ENCODE results near the gene SYT7.
"Not testable (repeated sequence)": the region's sequence is repeated elsewhere in the genome, so short reads cannot be mapped to it uniquely, and the experiment has no call there.

Gene SYT7

DNA sequence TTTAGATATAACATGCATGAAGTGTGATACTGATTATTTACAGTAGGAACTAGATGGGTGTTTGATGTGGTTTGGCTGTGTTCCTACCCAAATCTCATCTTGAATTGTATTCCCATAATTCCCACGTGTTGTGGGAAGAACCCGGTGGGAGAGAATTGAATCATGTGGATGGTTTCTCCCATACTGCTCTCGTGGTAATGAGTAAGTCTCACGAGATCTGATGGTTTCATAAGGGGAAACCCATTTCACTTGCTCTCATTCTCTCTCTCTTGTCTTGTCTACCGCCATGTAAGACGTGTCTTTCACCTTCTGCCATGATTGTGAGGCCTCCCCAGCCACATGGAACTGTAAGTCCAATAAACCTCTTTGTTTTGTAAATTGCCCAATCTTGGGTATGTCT is 33.9 kb upstream of the SYT7 start:
- not testable (repeated sequence) for H3K36me3 Mint-ChIP-seq; H3K4me3 Mint-ChIP-seq; H3K4me1 Mint-ChIP-seq (ENCODE audit: low read depth); H3K9me3 Mint-ChIP-seq (ENCODE audit: low read depth); H3K27ac Mint-ChIP-seq
- H3K27me3 Mint-ChIP-seq, result peaks cover 13% of the 10 kb centered on the region

DNA sequence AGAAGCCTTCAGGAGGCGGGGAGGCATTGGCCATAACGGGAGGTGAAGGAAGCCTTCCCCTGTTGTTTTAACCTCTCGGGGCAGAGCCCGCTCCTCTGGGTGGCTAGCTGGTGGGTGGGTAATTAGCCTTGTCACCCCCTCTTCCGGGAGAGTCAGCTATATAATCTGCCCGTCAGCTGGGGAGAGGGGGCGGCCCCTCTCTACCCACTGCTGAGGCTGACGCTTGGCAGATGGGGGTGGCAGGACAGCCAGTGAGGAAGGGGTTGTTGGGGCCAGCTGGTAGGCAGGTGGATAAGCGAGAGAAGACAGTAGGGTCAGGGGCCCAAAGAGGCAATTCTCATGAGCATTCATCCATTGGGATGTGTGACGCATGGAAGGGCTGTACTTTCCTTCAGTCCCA is 33.0 kb upstream of the SYT7 start:
- H3K9me3 Mint-ChIP-seq (ENCODE audit: low read depth), result no peaks in the 10 kb centered on the region
- no peaks in the 10 kb centered on the region for H3K4me1 Mint-ChIP-seq (ENCODE audit: low read depth)
- H3K27me3 Mint-ChIP-seq, result peaks cover 17% of the 10 kb centered on the region
- no peak overlapping the region for H3K4me3 Mint-ChIP-seq
- H3K36me3 Mint-ChIP-seq, result no peaks in the 10 kb centered on the region
- H3K27ac Mint-ChIP-seq, result no peak overlapping the region

DNA sequence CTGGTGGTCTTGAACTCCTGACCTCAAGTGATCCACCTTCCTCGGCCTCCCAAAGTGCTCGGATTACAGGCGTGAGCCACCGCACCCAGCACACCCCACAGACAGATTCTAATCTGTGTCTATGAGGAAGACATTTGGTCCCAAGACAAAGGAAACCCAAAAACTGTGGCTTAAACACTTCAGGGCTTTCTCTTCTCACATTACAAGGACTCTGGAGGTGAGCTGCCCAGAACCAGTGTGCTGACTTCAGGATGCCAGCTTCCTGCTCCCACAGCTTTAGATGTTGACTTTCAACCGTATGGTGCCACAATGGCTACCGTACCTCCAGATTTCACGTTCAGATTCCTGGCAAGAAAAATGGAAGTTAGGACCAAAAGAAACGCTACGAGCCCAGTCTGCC is 32.2 kb upstream of the SYT7 start:
- Mint-ChIP-seq H3K9me3 (ENCODE audit: low read depth) (no peaks in the 10 kb centered on the region), H3K4me1 (ENCODE audit: low read depth) (no peaks in the 10 kb centered on the region), H3K36me3 (no peaks in the 10 kb centered on the region), H3K27ac (no peak overlapping the region), H3K4me3 (no peak overlapping the region), H3K27me3 (peaks cover 14% of the 10 kb centered on the region)

DNA sequence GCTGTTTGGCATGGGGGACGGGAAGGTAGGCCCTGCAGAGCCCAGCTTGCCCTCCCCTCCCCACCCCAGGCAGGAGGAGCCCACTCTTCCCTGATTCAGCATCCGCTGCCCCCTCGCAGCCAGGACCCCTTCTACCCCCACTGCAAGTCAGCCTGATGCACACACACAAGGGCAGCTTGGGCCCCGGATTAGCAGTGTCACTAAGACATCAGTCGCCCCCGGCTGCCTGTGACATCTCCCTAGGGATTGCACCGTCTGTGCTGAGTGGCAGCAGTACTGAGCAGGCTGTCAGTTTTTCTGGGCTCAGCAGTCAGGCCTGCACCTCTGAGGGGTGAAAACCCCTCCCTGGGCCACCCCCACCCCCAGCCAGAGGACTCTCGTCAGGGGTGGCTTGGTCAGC is 30.4 kb upstream of the SYT7 start:
- peaks cover 16% of the 10 kb centered on the region for H3K27me3 Mint-ChIP-seq
- no peak overlapping the region for H3K27ac Mint-ChIP-seq
- no peaks in the 10 kb centered on the region for H3K36me3 Mint-ChIP-seq
- no peaks in the 10 kb centered on the region for H3K9me3 Mint-ChIP-seq (ENCODE audit: low read depth)
- no peaks in the 10 kb centered on the region for H3K4me1 Mint-ChIP-seq (ENCODE audit: low read depth)
- H3K4me3 Mint-ChIP-seq, result no peak overlapping the region

DNA sequence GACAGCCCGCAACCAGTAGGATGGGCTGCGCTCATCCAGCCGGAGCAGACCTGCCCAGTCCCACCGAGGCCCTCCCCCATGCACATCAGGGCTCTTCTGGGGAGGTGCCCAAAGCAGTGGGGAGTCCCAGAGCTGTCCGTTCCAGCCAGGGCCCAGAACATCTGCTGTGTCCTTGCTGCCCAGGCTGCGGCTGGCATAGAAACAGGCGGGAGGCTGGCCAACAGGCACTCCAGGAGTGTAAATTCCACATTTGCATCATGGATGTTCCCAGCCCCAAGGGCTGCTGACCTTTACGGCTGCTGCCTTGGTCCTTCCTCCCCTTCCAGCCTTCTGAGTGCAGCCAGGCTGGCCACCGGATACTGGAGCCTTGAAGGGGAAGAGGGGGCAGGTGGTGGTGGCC is 30.0 kb upstream of the SYT7 start:
- Mint-ChIP-seq H3K36me3 (no peaks in the 10 kb centered on the region), H3K9me3 (ENCODE audit: low read depth) (no peaks in the 10 kb centered on the region), H3K4me1 (ENCODE audit: low read depth) (no peaks in the 10 kb centered on the region), H3K4me3 (no peak overlapping the region), H3K27me3 (peaks cover 16% of the 10 kb centered on the region), H3K27ac (no peak overlapping the region)

DNA sequence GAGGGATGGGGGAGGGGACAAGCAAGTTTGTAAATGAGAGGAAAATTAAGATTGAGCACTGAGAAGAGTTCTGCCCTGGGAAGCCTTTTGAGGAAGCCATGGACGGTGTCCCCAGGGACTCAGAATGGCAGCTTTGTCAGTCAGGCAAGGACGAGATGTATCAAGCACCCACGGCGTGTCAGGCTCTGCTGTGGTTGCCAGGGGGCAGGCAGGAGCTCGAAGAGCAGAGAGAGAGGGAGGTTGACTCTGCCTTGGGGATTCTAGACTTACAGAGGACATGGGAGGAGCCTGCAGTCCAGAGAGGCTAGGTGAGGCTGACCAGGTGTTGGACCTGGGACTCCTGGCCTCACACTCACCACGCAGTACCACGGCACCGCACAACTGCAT is 29.1 kb upstream of the SYT7 start:
- Mint-ChIP-seq H3K4me3 (no peak overlapping the region), H3K27me3 (peaks cover 16% of the 10 kb centered on the region), H3K9me3 (ENCODE audit: low read depth) (no peaks in the 10 kb centered on the region), H3K27ac (no peak overlapping the region), H3K4me1 (ENCODE audit: low read depth) (no peaks in the 10 kb centered on the region), H3K36me3 (no peaks in the 10 kb centered on the region)

DNA sequence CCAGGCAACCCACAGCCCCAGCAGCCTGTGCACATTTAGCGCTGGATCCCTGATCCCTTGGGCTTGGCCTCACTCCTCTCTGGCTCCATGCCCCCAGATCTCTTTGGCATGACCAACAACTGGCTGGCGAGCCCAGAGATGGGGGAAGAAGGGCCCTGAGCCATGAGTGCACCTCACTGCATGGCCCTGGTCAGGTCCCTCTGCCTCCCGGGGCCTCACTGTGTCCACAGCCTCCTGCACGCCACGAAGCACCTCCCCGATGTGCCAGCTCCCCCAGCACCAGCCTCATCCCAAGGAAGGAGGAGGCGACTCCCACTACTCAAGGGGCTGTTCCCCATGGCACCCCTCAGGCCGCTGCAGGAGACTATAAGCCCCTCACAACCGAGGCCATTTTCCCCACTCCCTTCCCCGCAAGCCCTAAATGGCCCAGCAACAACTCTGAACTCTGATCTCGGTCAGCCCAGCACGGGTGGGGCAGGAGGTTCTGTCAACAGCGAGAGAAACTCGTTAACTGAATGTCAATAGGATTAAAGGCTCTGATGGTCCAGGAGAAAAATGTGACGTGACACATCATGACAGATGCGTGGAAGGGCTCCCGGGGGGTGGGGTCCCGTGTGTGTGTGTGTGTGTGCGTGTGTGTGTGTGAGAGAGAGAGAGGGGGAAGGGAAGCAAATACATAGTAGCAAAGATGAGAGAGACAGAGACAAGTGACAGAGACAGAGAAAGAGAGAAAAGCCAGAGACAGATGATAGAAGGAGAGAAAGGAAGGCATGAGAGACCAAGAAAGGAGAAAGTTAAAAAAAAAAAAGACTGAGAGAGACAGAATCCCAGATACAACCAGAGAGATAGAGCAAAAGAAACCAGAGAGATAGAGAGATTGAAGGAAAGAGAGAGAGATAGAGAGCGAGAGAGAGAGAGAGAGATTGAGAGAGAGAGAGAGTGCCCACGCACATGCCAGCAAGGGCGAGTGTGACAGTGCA is 28.4 kb upstream of the SYT7 start:
- no peaks in the 10 kb centered on the region for H3K9me3 Mint-ChIP-seq (ENCODE audit: low read depth)
- H3K4me1 Mint-ChIP-seq (ENCODE audit: low read depth), result no peaks in the 10 kb centered on the region
- no peaks in the 10 kb centered on the region for H3K36me3 Mint-ChIP-seq
- H3K27me3 Mint-ChIP-seq, result peaks cover 15% of the 10 kb centered on the region
- H3K27ac Mint-ChIP-seq, result no peak overlapping the region
- H3K4me3 Mint-ChIP-seq, result no peak overlapping the region

DNA sequence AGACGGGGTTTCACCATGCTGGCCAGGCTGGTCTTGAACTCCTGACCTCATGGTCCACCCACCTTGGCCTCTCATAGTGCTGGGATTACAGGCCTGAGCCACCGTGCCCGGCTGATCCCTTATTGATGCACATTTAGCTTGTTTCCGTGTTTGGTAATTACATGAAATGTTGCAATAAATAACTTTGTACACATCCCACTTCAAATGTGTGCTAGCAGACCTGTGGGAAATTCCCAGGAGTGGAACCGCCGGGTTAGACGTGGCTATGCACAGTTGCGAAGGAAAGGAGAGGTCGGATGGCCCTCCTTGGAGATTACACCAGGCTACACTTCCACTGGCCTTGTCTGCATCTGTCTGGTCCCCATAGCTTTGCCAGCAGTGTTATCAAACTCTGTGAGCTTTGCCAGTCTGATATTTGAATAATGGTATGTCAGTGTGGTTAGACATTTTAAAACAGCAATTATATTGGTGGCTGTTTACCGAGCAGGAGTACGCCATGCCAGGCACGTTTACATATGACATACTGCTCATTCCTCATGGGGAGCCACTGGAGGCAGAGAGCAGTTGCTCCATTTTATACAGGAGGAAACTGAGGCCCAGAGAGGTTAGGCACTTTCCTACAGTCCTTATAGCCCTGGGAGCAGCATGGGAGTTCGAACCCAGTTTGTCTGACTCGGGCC is 27.2 kb upstream of the SYT7 start:
- H3K4me3 Mint-ChIP-seq, result no peak overlapping the region
- no peaks in the 10 kb centered on the region for H3K36me3 Mint-ChIP-seq
- no peak overlapping the region for H3K27ac Mint-ChIP-seq
- no peaks in the 10 kb centered on the region for H3K9me3 Mint-ChIP-seq (ENCODE audit: low read depth)
- peaks cover 15% of the 10 kb centered on the region for H3K27me3 Mint-ChIP-seq
- H3K4me1 Mint-ChIP-seq (ENCODE audit: low read depth), result no peaks in the 10 kb centered on the region

DNA sequence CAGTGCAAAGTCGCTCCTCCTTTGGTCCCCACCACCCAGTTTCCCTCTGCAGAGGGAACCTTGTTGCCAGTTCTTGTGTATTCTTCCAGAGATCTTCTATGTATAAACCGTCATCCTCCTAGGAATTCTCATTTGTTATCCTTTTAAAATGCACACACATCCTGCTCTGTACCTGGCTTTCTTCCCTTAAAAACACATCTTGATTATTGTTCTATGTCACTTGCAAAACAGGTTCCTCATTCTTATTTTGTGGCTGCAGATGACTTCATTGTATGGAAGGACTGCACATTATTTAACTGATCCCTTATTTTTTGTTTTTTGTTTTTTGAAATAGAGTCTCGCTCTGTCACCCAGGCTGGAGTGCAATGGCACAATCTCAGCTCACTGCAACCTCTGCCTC is 26.6 kb upstream of the SYT7 start:
- no peak overlapping the region for H3K4me3 Mint-ChIP-seq

DNA sequence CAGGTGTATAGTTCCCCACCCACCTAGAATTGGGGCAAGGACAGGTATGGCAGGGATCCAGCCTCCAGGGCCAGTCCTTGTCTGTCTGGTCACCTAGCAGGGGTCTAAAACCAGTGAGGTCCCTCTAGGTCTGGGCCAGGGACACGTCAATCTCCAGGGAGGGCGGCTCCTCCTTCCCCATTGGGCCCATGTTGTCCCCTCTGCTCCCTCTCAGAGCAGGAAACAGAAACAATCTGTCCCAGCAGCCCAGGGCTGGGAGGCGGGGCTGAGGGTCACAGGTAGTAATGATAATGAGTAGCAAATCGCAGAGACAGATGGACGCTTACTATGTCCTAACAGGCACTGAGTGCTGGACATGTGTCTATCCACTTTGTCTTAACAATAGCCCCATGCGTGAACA is 22.8 kb upstream of the SYT7 start:
- Mint-ChIP-seq H3K4me3 (no peak overlapping the region), H3K27ac (no peak overlapping the region), H3K36me3 (no peaks in the 10 kb centered on the region), H3K4me1 (ENCODE audit: low read depth) (no peaks in the 10 kb centered on the region), H3K27me3 (peaks cover 7% of the 10 kb centered on the region), H3K9me3 (ENCODE audit: low read depth) (no peaks in the 10 kb centered on the region)

More for the DNA sequence above, 26.6 kb upstream of the SYT7 start:
- peaks cover 15% of the 10 kb centered on the region for H3K27me3 Mint-ChIP-seq
- H3K4me1 Mint-ChIP-seq (ENCODE audit: low read depth), result no peaks in the 10 kb centered on the region
- H3K36me3 Mint-ChIP-seq, result no peaks in the 10 kb centered on the region
- H3K27ac Mint-ChIP-seq, result no peak overlapping the region
- no peaks in the 10 kb centered on the region for H3K9me3 Mint-ChIP-seq (ENCODE audit: low read depth)

DNA sequence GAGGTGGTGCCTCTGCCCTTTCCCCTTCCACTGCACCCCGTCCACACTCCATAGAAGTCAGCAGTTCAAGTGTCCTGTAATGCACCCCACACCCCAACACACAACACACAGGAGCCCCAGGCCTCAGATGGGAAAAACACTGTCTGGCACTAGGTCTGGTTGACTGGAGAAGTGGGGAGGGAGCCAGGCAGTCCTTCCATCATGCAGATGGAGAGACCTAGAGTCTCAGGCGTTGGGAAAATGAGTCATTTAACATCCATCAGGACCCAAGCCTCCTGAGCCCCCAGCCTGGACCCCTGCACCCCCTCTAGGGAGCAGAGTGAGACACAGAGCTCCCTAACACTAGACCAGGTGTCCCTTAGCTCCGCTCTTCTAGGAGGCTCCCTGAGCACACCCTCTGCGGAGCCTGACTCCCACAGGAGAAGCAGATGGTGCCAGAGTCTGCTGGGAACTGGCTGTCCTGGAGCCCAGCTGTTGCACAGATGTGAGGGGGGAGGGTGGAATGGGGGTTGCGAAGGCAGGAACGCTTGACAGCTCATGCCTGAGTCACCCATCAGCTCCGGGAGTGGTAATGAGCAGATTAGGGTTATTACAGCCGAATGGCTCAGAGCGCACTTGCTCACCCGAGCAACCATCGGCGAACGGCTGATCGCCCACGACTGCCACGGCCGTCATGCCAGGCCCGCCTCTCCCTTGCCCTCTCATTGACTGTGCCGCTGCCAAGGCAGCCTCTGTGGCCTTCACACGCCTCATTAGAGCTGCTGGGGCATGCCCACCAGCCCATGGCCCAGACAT is 22.1 kb upstream of the SYT7 start:
- Mint-ChIP-seq H3K4me3 (no peak overlapping the region), H3K9me3 (ENCODE audit: low read depth) (no peaks in the 10 kb centered on the region), H3K27ac (no peak overlapping the region), H3K4me1 (ENCODE audit: low read depth) (no peaks in the 10 kb centered on the region), H3K36me3 (no peaks in the 10 kb centered on the region), H3K27me3 (peaks cover 7% of the 10 kb centered on the region)

DNA sequence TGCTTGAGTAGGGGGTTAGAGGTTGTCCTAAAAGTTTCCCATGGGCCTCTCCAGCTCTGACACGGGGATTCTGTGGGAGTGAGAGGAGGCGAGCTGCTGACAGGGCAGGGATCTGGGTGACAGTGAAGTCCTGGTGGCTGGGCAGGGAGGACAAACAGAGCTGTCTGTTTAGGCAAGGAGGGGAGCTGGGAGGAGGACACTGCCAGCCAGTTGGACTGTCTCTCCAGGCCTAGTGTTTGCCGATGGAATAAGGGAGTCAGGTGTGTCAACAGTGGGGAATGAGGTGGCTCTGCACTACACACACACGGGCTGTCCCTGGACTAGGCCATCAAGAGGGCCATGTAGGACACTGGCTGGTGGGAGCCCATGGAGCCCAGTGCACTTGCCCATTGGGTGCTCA is 20.6 kb upstream of the SYT7 start:
- Mint-ChIP-seq H3K27me3 (peaks cover 5% of the 10 kb centered on the region), H3K9me3 (ENCODE audit: low read depth) (no peaks in the 10 kb centered on the region), H3K27ac (no peak overlapping the region), H3K4me3 (no peak overlapping the region), H3K4me1 (ENCODE audit: low read depth) (no peaks in the 10 kb centered on the region), H3K36me3 (no peaks in the 10 kb centered on the region)

DNA sequence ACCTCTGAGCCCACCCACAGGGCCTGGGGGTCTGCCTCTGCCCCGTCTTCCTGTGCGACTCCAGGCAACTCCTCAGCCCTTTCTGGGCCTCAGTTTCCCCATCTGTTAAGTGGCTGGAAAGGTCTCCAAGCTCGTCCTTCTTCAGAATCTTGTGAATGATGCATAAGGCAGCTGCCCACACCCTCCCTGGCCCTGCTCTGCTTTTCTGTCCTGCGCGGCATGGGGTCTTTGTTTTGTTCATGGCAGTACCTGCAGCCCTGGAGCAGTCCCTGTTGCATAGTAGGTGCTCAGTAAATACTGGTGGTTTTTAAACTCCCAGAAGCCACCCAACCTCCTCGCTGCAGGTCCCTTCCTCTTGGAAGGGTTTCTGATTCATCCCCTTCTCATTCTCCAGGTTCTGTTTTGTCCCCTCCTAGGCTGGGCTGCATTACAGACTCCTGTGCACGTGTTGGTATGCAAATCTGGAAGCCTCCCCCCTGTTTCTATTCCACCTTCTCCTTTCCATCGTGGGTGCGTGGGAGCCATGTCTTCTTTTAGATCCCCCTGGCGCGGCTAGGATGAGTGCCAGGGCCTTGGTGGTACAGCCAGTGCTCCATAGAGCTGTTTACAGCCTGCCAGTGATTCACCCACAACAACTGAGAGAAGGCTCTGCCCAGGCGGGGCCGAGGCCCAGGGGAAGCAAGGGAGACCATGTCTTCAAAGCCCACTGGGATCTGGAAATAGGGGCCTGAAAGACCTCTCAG is 19.3 kb upstream of the SYT7 start:
- no peak overlapping the region for H3K4me3 Mint-ChIP-seq
- H3K4me1 Mint-ChIP-seq (ENCODE audit: low read depth), result no peaks in the 10 kb centered on the region

More for the DNA sequence above, 19.3 kb upstream of the SYT7 start:
- no peaks in the 10 kb centered on the region for H3K9me3 Mint-ChIP-seq (ENCODE audit: low read depth)
- no peaks in the 10 kb centered on the region for H3K36me3 Mint-ChIP-seq
- peaks cover 7% of the 10 kb centered on the region for H3K27me3 Mint-ChIP-seq
- no peak overlapping the region for H3K27ac Mint-ChIP-seq
